ENCODE measurements around the gene KCNG4.

Gene KCNG4

DNA sequence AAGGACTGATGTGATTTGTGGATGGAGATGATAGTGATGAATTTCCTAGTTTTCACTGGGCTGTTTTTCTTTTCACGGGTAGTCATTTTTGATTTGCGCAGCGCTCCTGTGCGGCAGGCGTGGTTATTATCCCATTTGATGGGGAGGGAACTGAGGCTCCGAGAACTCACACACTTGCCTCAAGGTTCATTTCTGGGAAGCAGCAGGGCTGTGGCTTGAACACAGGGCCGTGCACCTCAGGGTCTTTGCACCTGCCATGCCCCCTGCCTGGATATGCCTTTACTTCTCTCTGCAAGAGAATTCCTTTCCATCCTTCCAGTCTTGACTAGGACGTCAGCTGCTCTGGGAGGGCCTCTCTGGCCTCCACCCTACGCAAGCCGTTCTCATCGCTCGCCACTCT lies 38.5 kb upstream of the KCNG4 start:
- TF ChIP-seq POU2F2 (IDR thresholded peaks at IDR 0.05; ENCODE audit: low read depth, low read length) (no peak), PAX5 (IDR thresholded peaks at IDR 0.05; ENCODE audit: insufficient read depth, low read length, severe bottlenecking) (no peak), POLR2A (IDR thresholded peaks at IDR 0.05; ENCODE audit: low read depth, low read length) (no peak), SPI1 (IDR thresholded peaks at IDR 0.05; ENCODE audit: low read depth, low read length) (no peak), POLR2AphosphoS5 (IDR thresholded peaks at IDR 0.05; ENCODE audit: low read depth, low read length) (no peak), TAF1 (IDR thresholded peaks at IDR 0.05; ENCODE audit: low read depth, low read length) (no peak)
- FAIRE-seq (no peak), DNase-seq (ENCODE audit: insufficient read length, low spot score) (no peak)

DNA sequence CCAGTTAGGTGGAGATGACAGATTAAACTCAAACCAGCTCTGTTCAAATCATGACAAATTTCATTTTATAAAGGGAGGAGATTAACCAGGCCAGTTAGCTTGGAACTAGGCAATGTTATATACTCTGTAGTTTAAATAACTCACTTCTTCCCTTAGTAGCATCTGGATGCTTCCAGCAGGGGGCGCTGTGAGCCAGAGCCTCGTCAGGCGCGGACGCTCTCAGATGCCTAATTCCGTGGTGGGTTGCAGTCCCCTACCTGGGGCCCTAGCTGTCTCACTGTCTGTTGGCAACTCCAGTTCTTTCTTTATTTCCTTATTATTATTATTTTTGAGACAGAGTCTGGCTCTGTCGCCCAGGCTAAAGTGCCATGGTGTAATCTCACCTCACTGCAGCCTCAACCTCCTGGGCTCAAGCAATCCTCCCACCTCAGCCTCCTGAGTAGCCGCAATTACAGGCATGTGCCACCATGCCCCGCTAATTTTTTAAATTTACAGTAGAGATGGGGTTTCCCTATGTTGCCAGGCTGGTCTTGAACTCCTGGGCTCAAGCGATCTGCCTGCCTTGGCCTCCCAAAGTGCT lies 37.5 kb upstream of the KCNG4 start:
- FAIRE-seq (peak; percentile 33), DNase-seq (ENCODE audit: insufficient read length, low spot score) (peak; percentile 40)
- TF ChIP-seq PAX5 (IDR thresholded peaks at IDR 0.05; ENCODE audit: insufficient read depth, low read length, severe bottlenecking) (no peak), POU2F2 (IDR thresholded peaks at IDR 0.05; ENCODE audit: low read depth, low read length) (no peak), SPI1 (IDR thresholded peaks at IDR 0.05; ENCODE audit: low read depth, low read length) (no peak), TAF1 (IDR thresholded peaks at IDR 0.05; ENCODE audit: low read depth, low read length) (no peak), POLR2A (IDR thresholded peaks at IDR 0.05; ENCODE audit: low read depth, low read length) (no peak), POLR2AphosphoS5 (IDR thresholded peaks at IDR 0.05; ENCODE audit: low read depth, low read length) (no peak)

DNA sequence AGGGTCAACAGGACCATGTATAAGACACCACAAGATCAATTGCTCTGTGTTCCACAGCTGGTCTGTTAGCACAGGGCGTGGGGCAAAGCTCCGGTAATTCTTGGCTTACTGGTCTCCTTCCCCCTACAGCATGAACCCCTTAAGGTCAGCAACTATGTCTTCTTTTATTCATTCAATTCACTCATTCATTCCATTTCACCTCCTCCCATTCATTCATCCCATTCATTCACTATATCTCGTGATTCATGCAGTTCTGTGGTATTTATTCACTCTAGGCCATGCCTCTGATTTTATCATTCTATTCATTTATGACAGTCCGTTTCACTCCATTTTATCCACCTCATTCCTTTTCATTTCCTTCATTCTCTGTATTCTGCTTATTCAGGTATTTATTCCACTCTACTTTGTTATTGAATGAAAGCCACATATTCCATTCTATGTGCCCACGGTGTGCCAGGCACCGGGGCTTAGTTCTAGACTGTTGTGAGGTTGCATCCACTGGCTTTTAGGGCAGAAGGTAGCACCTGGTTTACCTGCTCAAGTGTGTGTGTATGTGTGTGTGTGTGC lies 35.9 kb upstream of the KCNG4 start:
- FAIRE-seq (no peak), DNase-seq (ENCODE audit: insufficient read length, low spot score) (no peak)
- TF ChIP-seq PAX5 (IDR thresholded peaks at IDR 0.05; ENCODE audit: insufficient read depth, low read length, severe bottlenecking) (no peak), TAF1 (IDR thresholded peaks at IDR 0.05; ENCODE audit: low read depth, low read length) (no peak), SPI1 (IDR thresholded peaks at IDR 0.05; ENCODE audit: low read depth, low read length) (no peak), POU2F2 (IDR thresholded peaks at IDR 0.05; ENCODE audit: low read depth, low read length) (no peak), POLR2A (IDR thresholded peaks at IDR 0.05; ENCODE audit: low read depth, low read length) (no peak), POLR2AphosphoS5 (IDR thresholded peaks at IDR 0.05; ENCODE audit: low read depth, low read length) (no peak)

GRCh38 chr16:84274515-84274914 lies 34.7 kb upstream of the KCNG4 start:
- DNase-seq (ENCODE audit: insufficient read length, low spot score) (no peak), FAIRE-seq (no peak)
- no peak for TF ChIP-seq POLR2AphosphoS5 (IDR thresholded peaks at IDR 0.05; ENCODE audit: low read depth, low read length)
- TF ChIP-seq SPI1 (IDR thresholded peaks at IDR 0.05; ENCODE audit: low read depth, low read length) = no peak
- no peak for TF ChIP-seq POLR2A (IDR thresholded peaks at IDR 0.05; ENCODE audit: low read depth, low read length)
- no peak for TF ChIP-seq POU2F2 (IDR thresholded peaks at IDR 0.05; ENCODE audit: low read depth, low read length)
- no peak for TF ChIP-seq PAX5 (IDR thresholded peaks at IDR 0.05; ENCODE audit: insufficient read depth, low read length, severe bottlenecking)
- no peak for TF ChIP-seq TAF1 (IDR thresholded peaks at IDR 0.05; ENCODE audit: low read depth, low read length)

GRCh38 chr16:84272740-84273320 lies 33.0 kb upstream of the KCNG4 start:
- FAIRE-seq (no peak), DNase-seq (ENCODE audit: insufficient read length, low spot score) (no peak)
- TF ChIP-seq SPI1 (IDR thresholded peaks at IDR 0.05; ENCODE audit: low read depth, low read length) = no peak
- TF ChIP-seq TAF1 (IDR thresholded peaks at IDR 0.05; ENCODE audit: low read depth, low read length) = no peak
- TF ChIP-seq PAX5 (IDR thresholded peaks at IDR 0.05; ENCODE audit: insufficient read depth, low read length, severe bottlenecking) = no peak
- no peak for TF ChIP-seq POLR2A (IDR thresholded peaks at IDR 0.05; ENCODE audit: low read depth, low read length)
- TF ChIP-seq POU2F2 (IDR thresholded peaks at IDR 0.05; ENCODE audit: low read depth, low read length) = no peak
- no peak for TF ChIP-seq POLR2AphosphoS5 (IDR thresholded peaks at IDR 0.05; ENCODE audit: low read depth, low read length)

- DNase-seq (ENCODE audit: insufficient read length, low spot score) (no peak), FAIRE-seq (no peak)
- TF ChIP-seq SPI1 (IDR thresholded peaks at IDR 0.05; ENCODE audit: low read depth, low read length) (no peak), POLR2AphosphoS5 (IDR thresholded peaks at IDR 0.05; ENCODE audit: low read depth, low read length) (no peak), TAF1 (IDR thresholded peaks at IDR 0.05; ENCODE audit: low read depth, low read length) (no peak), POLR2A (IDR thresholded peaks at IDR 0.05; ENCODE audit: low read depth, low read length) (no peak), POU2F2 (IDR thresholded peaks at IDR 0.05; ENCODE audit: low read depth, low read length) (no peak), PAX5 (IDR thresholded peaks at IDR 0.05; ENCODE audit: insufficient read depth, low read length, severe bottlenecking) (no peak)
These were observed 32.1 kb upstream of the KCNG4 start for GRCh38 chr16:84271866-84272265.

GRCh38 chr16:84271037-84271436 lies 31.2 kb upstream of the KCNG4 start:
- FAIRE-seq (no peak), DNase-seq (ENCODE audit: insufficient read length, low spot score) (no peak)
- TF ChIP-seq PAX5 (IDR thresholded peaks at IDR 0.05; ENCODE audit: insufficient read depth, low read length, severe bottlenecking) (no peak), POU2F2 (IDR thresholded peaks at IDR 0.05; ENCODE audit: low read depth, low read length) (no peak), POLR2AphosphoS5 (IDR thresholded peaks at IDR 0.05; ENCODE audit: low read depth, low read length) (no peak), TAF1 (IDR thresholded peaks at IDR 0.05; ENCODE audit: low read depth, low read length) (no peak), POLR2A (IDR thresholded peaks at IDR 0.05; ENCODE audit: low read depth, low read length) (no peak), SPI1 (IDR thresholded peaks at IDR 0.05; ENCODE audit: low read depth, low read length) (no peak)

DNA sequence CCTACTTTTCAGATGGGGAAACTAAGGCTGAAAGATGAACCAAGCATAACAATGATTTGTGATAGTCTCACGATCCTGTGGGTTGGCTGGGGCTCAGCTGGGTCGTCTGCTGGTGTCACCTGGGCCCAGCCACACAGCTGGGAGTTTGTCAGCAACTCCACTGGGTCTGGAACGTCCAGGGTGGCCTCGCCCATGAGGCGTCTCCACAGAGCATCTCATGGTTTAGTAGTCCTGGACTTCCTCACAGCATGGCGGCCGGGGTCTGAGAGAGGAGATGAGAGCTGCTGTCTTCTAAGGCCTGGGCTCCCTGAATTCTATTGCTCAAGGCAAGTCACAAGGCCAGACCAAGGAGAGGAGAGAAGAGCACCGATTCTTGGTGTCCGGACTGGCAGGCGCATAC lies 30.7 kb upstream of the KCNG4 start:
- TF ChIP-seq TAF1 (IDR thresholded peaks at IDR 0.05; ENCODE audit: low read depth, low read length) (no peak), PAX5 (IDR thresholded peaks at IDR 0.05; ENCODE audit: insufficient read depth, low read length, severe bottlenecking) (no peak), SPI1 (IDR thresholded peaks at IDR 0.05; ENCODE audit: low read depth, low read length) (no peak), POU2F2 (IDR thresholded peaks at IDR 0.05; ENCODE audit: low read depth, low read length) (no peak), POLR2AphosphoS5 (IDR thresholded peaks at IDR 0.05; ENCODE audit: low read depth, low read length) (no peak), POLR2A (IDR thresholded peaks at IDR 0.05; ENCODE audit: low read depth, low read length) (no peak)
- no peak for FAIRE-seq
- no peak for DNase-seq (ENCODE audit: insufficient read length, low spot score)

GRCh38 chr16:84270071-84270470 lies 30.3 kb upstream of the KCNG4 start:
- TF ChIP-seq POLR2A (IDR thresholded peaks at IDR 0.05; ENCODE audit: low read depth, low read length) (no peak), TAF1 (IDR thresholded peaks at IDR 0.05; ENCODE audit: low read depth, low read length) (no peak), PAX5 (IDR thresholded peaks at IDR 0.05; ENCODE audit: insufficient read depth, low read length, severe bottlenecking) (no peak), SPI1 (IDR thresholded peaks at IDR 0.05; ENCODE audit: low read depth, low read length) (no peak), POU2F2 (IDR thresholded peaks at IDR 0.05; ENCODE audit: low read depth, low read length) (no peak), POLR2AphosphoS5 (IDR thresholded peaks at IDR 0.05; ENCODE audit: low read depth, low read length) (no peak)
- FAIRE-seq (no peak), DNase-seq (ENCODE audit: insufficient read length, low spot score) (no peak)
